HepG2 (cell line): ENCODE results near the gene ALDOA. TPM values are rescaled to one million over a fixed set of nuclear protein-coding genes. Genes with fewer than 3 reads are reported as not detected.

Experiments used
- ADNP ChIP-seq: sonication (generic); formaldehyde crosslinking; IDR thresholded peaks from 2 replicates; pipeline ENCODE4 v1.4.0; 2020; ENCODE audit warnings: missing genetic modification reagents
- FIP1L1 ChIP-seq: fragments of 200-400 bp; formaldehyde crosslinking; IDR thresholded peaks from 2 replicates; pipeline ENCODE4 v1.6.1; 2018; ENCODE audit warnings: low read depth, mild to moderate bottlenecking, low read length, moderate library complexity, borderline replicate concordance; ENCODE audit not compliant: insufficient read depth
- MAF1 ChIP-seq: sonication (generic); formaldehyde crosslinking; IDR thresholded peaks from 2 replicates; pipeline ENCODE4 v1.5.0; 2020; ENCODE audit warnings: missing genetic modification reagents, borderline replicate concordance
- MAFK ChIP-seq, 2 experiments: IDR thresholded peaks in 1 of 2; conservative IDR thresholded peaks in 1 of 2; 2 replicates each; pipeline ENCODE4 v1.6.1; 2011; ENCODE audit warnings: improper control_type of control experiment in 2 of 2, low read length in 2 of 2
- NFE2L1 ChIP-seq: sonication (generic); formaldehyde crosslinking; IDR thresholded peaks from 2 replicates; pipeline ENCODE4 v1.4.0; 2020; ENCODE audit warnings: missing genetic modification reagents, mild to moderate bottlenecking, borderline replicate concordance
- NKX3-1 ChIP-seq: sonication (generic); formaldehyde crosslinking; IDR thresholded peaks from 2 replicates; pipeline ENCODE4 v1.5.0; 2020; ENCODE audit warnings: missing genetic modification reagents
- NR2F1 ChIP-seq, 2 experiments: fragments of 450-650 bp in 1 of 2; formaldehyde crosslinking in 1 of 2; IDR thresholded peaks; 2 replicates each; pipeline versions ENCODE4 v1.5.0 to v1.6.1; 2016 to 2020; ENCODE audit warnings: mild to moderate bottlenecking in 1 of 2, missing compliant biosample characterization in 1 of 2, missing genetic modification reagents in 1 of 2, moderate library complexity in 1 of 2
- PLRG1 ChIP-seq: fragments of 450-650 bp; conservative IDR thresholded peaks from 2 replicates; pipeline ENCODE4 v1.6.1; 2016
- RFX1 ChIP-seq: fragments of 450-650 bp; IDR thresholded peaks from 2 replicates; pipeline ENCODE4 v1.6.1; 2017
- YEATS2 ChIP-seq: sonication (generic); formaldehyde crosslinking; IDR thresholded peaks from 2 replicates; pipeline ENCODE4 v1.4.0; 2020; ENCODE audit warnings: missing genetic modification reagents, borderline replicate concordance
- ZFP82 ChIP-seq: sonication (generic); formaldehyde crosslinking; IDR thresholded peaks from 2 replicates; pipeline ENCODE4 v1.5.1; 2020; ENCODE audit warnings: mild to moderate bottlenecking, missing genetic modification reagents, borderline replicate concordance
- ZNF121 ChIP-seq: sonication (generic); formaldehyde crosslinking; IDR thresholded peaks from 2 replicates; pipeline ENCODE4 v1.5.0; 2020; ENCODE audit warnings: mild to moderate bottlenecking, missing genetic modification reagents
- ZNF256 ChIP-seq: sonication (generic); formaldehyde crosslinking; conservative IDR thresholded peaks from 2 replicates; pipeline ENCODE4 v1.4.0; 2020; ENCODE audit warnings: missing genetic modification reagents
- ZNF317 ChIP-seq: sonication (generic); formaldehyde crosslinking; IDR thresholded peaks from 2 replicates; pipeline ENCODE4 v1.5.0; 2020; ENCODE audit warnings: mild to moderate bottlenecking, missing genetic modification reagents
- ZNF790 ChIP-seq: sonication (generic); formaldehyde crosslinking; IDR thresholded peaks from 2 replicates; pipeline ENCODE4 v1.8.0; 2022; ENCODE audit warnings: missing genetic modification reagents, mild to moderate bottlenecking, borderline replicate concordance
- polyA plus RNA-seq, 8 experiments: library from polyadenylated mRNA; depleted of rRNA in 3 of 8; stranded (reverse) in 7 of 8; unstranded in 1 of 8; fragments of >200 nt; fragmentation: Illumina TruSeq in 4 of 8; extraction: Trizol in 4 of 8; gene quantifications; 2 replicates each; pipeline versions ENCODE4 v1.2.1 to v1.2.3, GENCODE V29; 2011 to 2016; ENCODE audit warnings: low read depth in 4 of 8, missing spikeins in 1 of 8, mixed read lengths in 1 of 8; ENCODE audit not compliant: insufficient read depth in 1 of 8
- total RNA-seq, 5 experiments: library from RNA; depleted of rRNA; stranded (reverse); fragments of >200 nt; fragmentation: Illumina TruSeq; extraction: Trizol; gene quantifications; 2 replicates each; pipeline ENCODE4 v1.2.3, GENCODE V29; 2016; ENCODE audit warnings: low read depth in 1 of 5
- TF ChIP-seq, protein P1 (sequence below): IDR thresholded peaks from 2 replicates; pipeline ENCODE4 v1.6.1; 2016
- TF ChIP-seq, protein P2 (sequence below): sonication (generic); formaldehyde crosslinking; IDR thresholded peaks from 2 replicates; pipeline ENCODE4 v1.5.1; 2020; ENCODE audit warnings: mild to moderate bottlenecking, missing genetic modification reagents, borderline replicate concordance
- TF ChIP-seq, protein P3 (sequence below): sonication (generic); formaldehyde crosslinking; IDR thresholded peaks from 2 replicates; pipeline ENCODE4 v1.4.0; 2020; ENCODE audit warnings: missing genetic modification reagents
- TF ChIP-seq, protein P4 (sequence below): sonication (generic); formaldehyde crosslinking; IDR thresholded peaks from 2 replicates; pipeline ENCODE4 v1.5.0; 2020; ENCODE audit warnings: missing genetic modification reagents
- TF ChIP-seq, protein P5 (sequence below): sonication (generic); formaldehyde crosslinking; IDR thresholded peaks from 2 replicates; pipeline ENCODE4 v1.5.1; 2020; ENCODE audit warnings: missing genetic modification reagents, mild to moderate bottlenecking, borderline replicate concordance
- TF ChIP-seq, protein P6 (sequence below): IDR thresholded peaks from 2 replicates; pipeline ENCODE4 v1.6.1; 2018; ENCODE audit warnings: missing genetic modification reagents

ALDOA gene
- total and polyA plus RNA-seq, 2 of the 13 experiments (the other 11 are each of a cell fraction or from before 2014, with no cell fraction given), result 925 to 1,884 TPM

DNA sequence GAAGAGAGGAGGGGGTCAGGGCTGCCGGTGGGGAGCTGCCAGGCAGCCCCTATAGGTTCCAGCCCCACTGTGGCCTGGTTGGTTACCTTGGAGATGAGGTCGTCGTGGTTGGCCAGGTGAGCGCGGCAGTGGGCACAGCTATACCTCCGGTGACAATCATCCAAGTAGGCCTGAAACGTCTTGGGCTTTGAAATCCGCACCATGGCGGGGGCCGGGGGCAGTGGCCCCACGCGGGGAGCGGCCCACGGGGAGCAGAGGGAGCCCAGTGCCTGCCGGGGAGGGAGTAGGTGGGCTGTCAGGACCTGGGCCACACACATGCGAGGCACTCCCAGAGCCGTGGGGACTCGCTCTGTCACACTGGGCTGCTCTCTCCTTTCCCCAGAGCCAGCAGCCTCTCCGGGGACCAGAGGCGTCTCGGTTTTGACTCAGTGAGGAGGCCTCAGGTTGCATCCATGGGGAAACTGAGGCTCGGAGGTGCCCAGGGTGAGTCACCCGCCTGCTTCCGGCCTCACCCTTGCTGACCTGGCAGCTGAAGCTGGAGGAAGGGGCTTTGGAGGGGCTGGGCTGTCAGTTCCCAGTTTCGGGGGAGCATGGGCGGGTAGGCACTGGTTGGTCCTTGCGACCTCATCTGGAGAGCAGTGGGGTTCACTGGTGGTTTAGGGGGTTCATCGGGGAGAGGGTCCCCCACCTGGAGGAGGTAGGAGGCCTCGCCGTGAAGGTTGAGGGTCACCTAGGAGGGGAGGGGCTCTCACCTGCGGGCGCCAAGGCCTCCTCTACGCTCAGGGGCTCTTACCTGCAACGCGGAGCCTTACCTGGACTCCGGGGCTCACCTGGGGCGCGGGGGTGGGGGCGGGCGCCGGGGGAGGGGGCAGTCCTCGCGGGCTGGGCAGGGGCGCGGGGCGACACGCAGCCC, 29.9 kb downstream of the ALDOA start (continued):
- TF ChIP-seq, protein P1, sequence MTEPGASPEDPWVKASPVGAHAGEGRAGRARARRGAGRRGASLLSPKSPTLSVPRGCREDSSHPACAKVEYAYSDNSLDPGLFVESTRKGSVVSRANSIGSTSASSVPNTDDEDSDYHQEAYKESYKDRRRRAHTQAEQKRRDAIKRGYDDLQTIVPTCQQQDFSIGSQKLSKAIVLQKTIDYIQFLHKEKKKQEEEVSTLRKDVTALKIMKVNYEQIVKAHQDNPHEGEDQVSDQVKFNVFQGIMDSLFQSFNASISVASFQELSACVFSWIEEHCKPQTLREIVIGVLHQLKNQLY, result no peak
- TF ChIP-seq, protein P2, sequence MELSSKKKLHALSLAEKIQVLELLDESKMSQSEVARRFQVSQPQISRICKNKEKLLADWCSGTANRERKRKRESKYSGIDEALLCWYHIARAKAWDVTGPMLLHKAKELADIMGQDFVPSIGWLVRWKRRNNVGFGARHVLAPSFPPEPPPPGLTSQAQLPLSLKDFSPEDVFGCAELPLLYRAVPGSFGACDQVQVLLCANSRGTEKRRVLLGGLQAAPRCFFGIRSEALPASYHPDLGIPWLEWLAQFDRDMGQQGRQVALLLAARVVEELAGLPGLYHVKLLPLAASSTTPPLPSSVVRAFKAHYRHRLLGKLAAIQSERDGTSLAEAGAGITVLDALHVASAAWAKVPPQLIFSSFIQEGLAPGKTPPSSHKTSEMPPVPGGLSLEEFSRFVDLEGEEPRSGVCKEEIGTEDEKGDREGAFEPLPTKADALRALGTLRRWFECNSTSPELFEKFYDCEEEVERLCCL (CRISPR knock-in tag), result no peak
- TF ChIP-seq ZNF256 (CRISPR knock-in tag), result no peak
- TF ChIP-seq MAFK (conservative IDR thresholded peaks at IDR 0.05 in 1 of 2, IDR thresholded peaks at IDR 0.05 in 1 of 2; ENCODE audit: low read length in 2 of 2), result no peak
- TF ChIP-seq, protein P3, sequence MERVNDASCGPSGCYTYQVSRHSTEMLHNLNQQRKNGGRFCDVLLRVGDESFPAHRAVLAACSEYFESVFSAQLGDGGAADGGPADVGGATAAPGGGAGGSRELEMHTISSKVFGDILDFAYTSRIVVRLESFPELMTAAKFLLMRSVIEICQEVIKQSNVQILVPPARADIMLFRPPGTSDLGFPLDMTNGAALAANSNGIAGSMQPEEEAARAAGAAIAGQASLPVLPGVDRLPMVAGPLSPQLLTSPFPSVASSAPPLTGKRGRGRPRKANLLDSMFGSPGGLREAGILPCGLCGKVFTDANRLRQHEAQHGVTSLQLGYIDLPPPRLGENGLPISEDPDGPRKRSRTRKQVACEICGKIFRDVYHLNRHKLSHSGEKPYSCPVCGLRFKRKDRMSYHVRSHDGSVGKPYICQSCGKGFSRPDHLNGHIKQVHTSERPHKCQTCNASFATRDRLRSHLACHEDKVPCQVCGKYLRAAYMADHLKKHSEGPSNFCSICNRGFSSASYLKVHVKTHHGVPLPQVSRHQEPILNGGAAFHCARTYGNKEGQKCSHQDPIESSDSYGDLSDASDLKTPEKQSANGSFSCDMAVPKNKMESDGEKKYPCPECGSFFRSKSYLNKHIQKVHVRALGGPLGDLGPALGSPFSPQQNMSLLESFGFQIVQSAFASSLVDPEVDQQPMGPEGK (CRISPR knock-in tag), result no peak
- no peak for TF ChIP-seq NKX3-1 (CRISPR knock-in tag)
- 0 out of 2 replicates have a peak, but pooled peaks have one; percentile 49 for TF ChIP-seq ZFP82 (CRISPR knock-in tag)
- no peak for TF ChIP-seq MAF1
- no peak for TF ChIP-seq ADNP (CRISPR knock-in tag)
- no peak for TF ChIP-seq ZNF121 (CRISPR knock-in tag)
- TF ChIP-seq RFX1, result no peak
- no peak for TF ChIP-seq ZNF790
- TF ChIP-seq, protein P4, sequence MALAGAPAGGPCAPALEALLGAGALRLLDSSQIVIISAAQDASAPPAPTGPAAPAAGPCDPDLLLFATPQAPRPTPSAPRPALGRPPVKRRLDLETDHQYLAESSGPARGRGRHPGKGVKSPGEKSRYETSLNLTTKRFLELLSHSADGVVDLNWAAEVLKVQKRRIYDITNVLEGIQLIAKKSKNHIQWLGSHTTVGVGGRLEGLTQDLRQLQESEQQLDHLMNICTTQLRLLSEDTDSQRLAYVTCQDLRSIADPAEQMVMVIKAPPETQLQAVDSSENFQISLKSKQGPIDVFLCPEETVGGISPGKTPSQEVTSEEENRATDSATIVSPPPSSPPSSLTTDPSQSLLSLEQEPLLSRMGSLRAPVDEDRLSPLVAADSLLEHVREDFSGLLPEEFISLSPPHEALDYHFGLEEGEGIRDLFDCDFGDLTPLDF (CRISPR knock-in tag), result no peak
- TF ChIP-seq, protein P5, sequence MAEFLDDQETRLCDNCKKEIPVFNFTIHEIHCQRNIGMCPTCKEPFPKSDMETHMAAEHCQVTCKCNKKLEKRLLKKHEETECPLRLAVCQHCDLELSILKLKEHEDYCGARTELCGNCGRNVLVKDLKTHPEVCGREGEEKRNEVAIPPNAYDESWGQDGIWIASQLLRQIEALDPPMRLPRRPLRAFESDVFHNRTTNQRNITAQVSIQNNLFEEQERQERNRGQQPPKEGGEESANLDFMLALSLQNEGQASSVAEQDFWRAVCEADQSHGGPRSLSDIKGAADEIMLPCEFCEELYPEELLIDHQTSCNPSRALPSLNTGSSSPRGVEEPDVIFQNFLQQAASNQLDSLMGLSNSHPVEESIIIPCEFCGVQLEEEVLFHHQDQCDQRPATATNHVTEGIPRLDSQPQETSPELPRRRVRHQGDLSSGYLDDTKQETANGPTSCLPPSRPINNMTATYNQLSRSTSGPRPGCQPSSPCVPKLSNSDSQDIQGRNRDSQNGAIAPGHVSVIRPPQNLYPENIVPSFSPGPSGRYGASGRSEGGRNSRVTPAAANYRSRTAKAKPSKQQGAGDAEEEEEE (CRISPR knock-in tag), result no peak
- TF ChIP-seq NR2F1 (CRISPR knock-in tag; IDR thresholded peaks at IDR 0.05), result no peak
- TF ChIP-seq, protein P6, sequence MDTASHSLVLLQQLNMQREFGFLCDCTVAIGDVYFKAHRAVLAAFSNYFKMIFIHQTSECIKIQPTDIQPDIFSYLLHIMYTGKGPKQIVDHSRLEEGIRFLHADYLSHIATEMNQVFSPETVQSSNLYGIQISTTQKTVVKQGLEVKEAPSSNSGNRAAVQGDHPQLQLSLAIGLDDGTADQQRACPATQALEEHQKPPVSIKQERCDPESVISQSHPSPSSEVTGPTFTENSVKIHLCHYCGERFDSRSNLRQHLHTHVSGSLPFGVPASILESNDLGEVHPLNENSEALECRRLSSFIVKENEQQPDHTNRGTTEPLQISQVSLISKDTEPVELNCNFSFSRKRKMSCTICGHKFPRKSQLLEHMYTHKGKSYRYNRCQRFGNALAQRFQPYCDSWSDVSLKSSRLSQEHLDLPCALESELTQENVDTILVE (CRISPR knock-in tag), result no peak
- no peak for TF ChIP-seq FIP1L1
- no peak for TF ChIP-seq PLRG1
- TF ChIP-seq NFE2L1 (CRISPR knock-in tag), result no peak
- no peak for TF ChIP-seq YEATS2 (CRISPR knock-in tag)
- no peak for TF ChIP-seq ZNF317 (CRISPR knock-in tag)
